Liver (tissue), 9 donors: ENCODE measurements around the gene HIBADH. TPM values are rescaled to one million over a fixed set of nuclear protein-coding genes. Genes with fewer than 3 reads are reported as not detected.
A peak's percentile ranks its signal among the peaks of the same experiment; 100 is the strongest.

Experiments
- DNase-seq: peaks from one replicate; pipeline ENCODE4 v3.0.0-alpha.2; 2017; ENCODE audit warnings: low spot score
- H3K27ac ChIP-seq, 2 donors: one replicate each; pipeline ENCODE4 v1.7.0; 2013; ENCODE audit warnings: inconsistent platforms in 2 of 2, low read length in 2 of 2, control low read depth in 1 of 2, low read depth in 1 of 2, mild to moderate bottlenecking in 1 of 2
- H3K27me3 ChIP-seq, 4 donors: one replicate each; pipeline versions ENCODE4 v1.6.1 to v1.7.0; 2013; ENCODE audit warnings: low read length in 3 of 4, inconsistent platforms in 1 of 4, mild to moderate bottlenecking in 1 of 4, moderate library complexity in 1 of 4; ENCODE audit not compliant: control insufficient read depth in 4 of 4, insufficient read depth in 4 of 4
- H3K36me3 ChIP-seq, 4 donors: one replicate each; pipeline versions ENCODE4 v1.6.1 to v1.7.0; 2013; ENCODE audit warnings: low read length in 3 of 4, mild to moderate bottlenecking in 3 of 4, low read depth in 1 of 4, moderate library complexity in 1 of 4; ENCODE audit not compliant: control insufficient read depth in 4 of 4, insufficient read depth in 3 of 4
- H3K4me1 ChIP-seq, 4 donors: one replicate each; pipeline versions ENCODE4 v1.6.1 to v1.7.0; 2013; ENCODE audit warnings: low read length in 3 of 4, mild to moderate bottlenecking in 3 of 4, moderate library complexity in 1 of 4; ENCODE audit not compliant: control insufficient read depth in 4 of 4, insufficient read depth in 4 of 4
- H3K4me3 ChIP-seq, 3 donors: one replicate each; pipeline versions ENCODE4 v1.6.1 to v1.7.0; 2013; ENCODE audit warnings: low read length in 3 of 3, control low read depth in 1 of 3, low read depth in 1 of 3, mild to moderate bottlenecking in 1 of 3
- H3K9ac ChIP-seq, 2 donors: one replicate each; pipeline ENCODE4 v1.7.0; 2013; ENCODE audit warnings: low read length in 2 of 2, mild to moderate bottlenecking in 2 of 2, moderate library complexity in 2 of 2, control low read depth in 1 of 2, low read depth in 1 of 2
- H3K9me3 ChIP-seq, 4 donors: one replicate each; pipeline versions ENCODE4 v1.6.1 to v1.7.0; 2013; ENCODE audit warnings: low read length in 3 of 4; ENCODE audit not compliant: control insufficient read depth in 4 of 4
- FOXA1 ChIP-seq: IDR thresholded peaks from 2 replicates; pipeline ENCODE4 v1.6.1; 2016; ENCODE audit warnings: antibody characterized with exemption
- FOXA2 ChIP-seq: IDR thresholded peaks from 2 replicates; pipeline ENCODE4 v1.6.1; 2016; ENCODE audit warnings: antibody characterized with exemption
- GABPA ChIP-seq, 2 donors: IDR thresholded peaks in 1 of 2; conservative IDR thresholded peaks in 1 of 2; 2 replicates each; pipeline ENCODE4 v1.6.1; 2016; ENCODE audit warnings: antibody characterized with exemption in 2 of 2, mild to moderate bottlenecking in 1 of 2, moderate library complexity in 1 of 2
- HNF4A ChIP-seq, 2 donors: conservative IDR thresholded peaks; 2 replicates each; pipeline ENCODE4 v1.6.1; 2016; ENCODE audit warnings: antibody characterized with exemption in 2 of 2, mild to moderate bottlenecking in 2 of 2
- HNF4G ChIP-seq: IDR thresholded peaks from 2 replicates; pipeline ENCODE4 v1.6.1; 2016; ENCODE audit warnings: antibody characterized with exemption
- JUND ChIP-seq, 2 donors: IDR thresholded peaks; 2 replicates each; pipeline ENCODE4 v1.6.1; 2016; ENCODE audit warnings: antibody characterized with exemption in 2 of 2
- NR2F2 ChIP-seq: IDR thresholded peaks from 2 replicates; pipeline ENCODE4 v1.6.1; 2016; ENCODE audit warnings: antibody characterized with exemption
- RAD21 ChIP-seq, 2 donors: IDR thresholded peaks; 2 replicates each; pipeline ENCODE4 v1.6.1; 2016; ENCODE audit warnings: antibody characterized with exemption in 2 of 2, mild to moderate bottlenecking in 2 of 2
- RXRA ChIP-seq, 2 donors: IDR thresholded peaks; 2 replicates each; pipeline ENCODE4 v1.6.1; 2017 to 2018; ENCODE audit warnings: antibody characterized with exemption in 2 of 2, mild to moderate bottlenecking in 1 of 2
- SP1 ChIP-seq: IDR thresholded peaks from 2 replicates; pipeline ENCODE4 v1.6.1; 2018; ENCODE audit warnings: antibody characterized with exemption, mild to moderate bottlenecking
- TAF1 ChIP-seq: conservative IDR thresholded peaks from 2 replicates; pipeline ENCODE4 v1.6.1; 2016; ENCODE audit warnings: antibody characterized with exemption, mild to moderate bottlenecking
- YY1 ChIP-seq: IDR thresholded peaks from 2 replicates; pipeline ENCODE4 v1.6.1; 2016; ENCODE audit warnings: antibody characterized with exemption, mild to moderate bottlenecking
- WGBS: extraction: QIAGEN DNeasy Blood & Tissue Kit; methylation state at CpG from one replicate; pipeline ENCODE4 v1.1.7; 2013; 5-methylcytosine and 5-hydroxymethylcytosine counted together
- polyA plus RNA-seq, 2 donors: library from polyadenylated mRNA; stranded (reverse) in 1 of 2; unstranded in 1 of 2; fragments of 200-250 nt in 1 of 2; fragments of >200 nt in 1 of 2; fragmentation: Nextera tagmentation in 1 of 2; extraction: Ambion mirVana in 1 of 2; gene quantifications; one replicate each; pipeline versions ENCODE4 v1.2.1 to v1.2.3, GENCODE V29; 2013 to 2015
- total RNA-seq, 2 donors: library from RNA; depleted of rRNA; stranded (reverse); fragments of >200 nt; gene quantifications; one replicate each; pipeline ENCODE4 v1.2.3, GENCODE V29; 2014
- TF ChIP-seq, protein P1 (sequence below): IDR thresholded peaks from 2 replicates; pipeline ENCODE4 v1.6.1; 2016; ENCODE audit warnings: antibody characterized with exemption
- TF ChIP-seq, protein P2 (sequence below): fragments of 150-350 bp; IDR thresholded peaks from 2 replicates; pipeline ENCODE4 v1.5.1; 2017; ENCODE audit warnings: improper control_type of control experiment, low read depth, low read length; ENCODE audit not compliant: missing input control
- TF ChIP-seq, protein P3 (sequence below): IDR thresholded peaks from 2 replicates; pipeline ENCODE4 v1.6.1; 2016; ENCODE audit warnings: antibody characterized with exemption
- donor health status: healthy.
- donor health status: healthy.
- donor health status: healthy.
- donor health status: healthy.
- donor health status: healthy.

The HIBADH gene
- total and polyA plus RNA-seq, 4 donors: 27.7 to 78.9 (median 58.2) TPM

DNA sequence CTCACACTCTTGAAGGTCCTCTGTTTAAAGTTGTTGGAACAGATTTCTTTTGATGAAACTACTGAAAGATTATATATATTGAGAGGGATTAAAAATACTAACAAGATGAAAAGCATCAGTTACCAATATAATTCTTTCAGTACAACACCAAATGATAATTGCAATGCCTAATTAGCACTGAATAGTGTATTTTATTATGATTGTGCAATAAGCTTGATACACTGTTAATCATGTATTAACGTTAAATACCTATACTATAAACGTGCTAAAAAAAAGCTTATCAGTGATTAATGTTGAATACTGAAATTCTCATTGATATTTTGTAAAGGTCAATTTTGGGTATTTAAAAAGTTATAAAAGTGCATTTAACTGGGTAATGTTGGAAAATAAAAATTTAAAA lies 61.5 kb downstream of the HIBADH start:
- peaks cover 0 to 3% (median 0%) of the 10 kb centered on the region in 4 donors for H3K36me3 ChIP-seq
- peaks cover 2 to 37% (median 28%) of the 10 kb centered on the region in 4 donors for H3K4me1 ChIP-seq
- 56% methylated on average over 2 of the region's 2 CpGs for WGBS

DNA sequence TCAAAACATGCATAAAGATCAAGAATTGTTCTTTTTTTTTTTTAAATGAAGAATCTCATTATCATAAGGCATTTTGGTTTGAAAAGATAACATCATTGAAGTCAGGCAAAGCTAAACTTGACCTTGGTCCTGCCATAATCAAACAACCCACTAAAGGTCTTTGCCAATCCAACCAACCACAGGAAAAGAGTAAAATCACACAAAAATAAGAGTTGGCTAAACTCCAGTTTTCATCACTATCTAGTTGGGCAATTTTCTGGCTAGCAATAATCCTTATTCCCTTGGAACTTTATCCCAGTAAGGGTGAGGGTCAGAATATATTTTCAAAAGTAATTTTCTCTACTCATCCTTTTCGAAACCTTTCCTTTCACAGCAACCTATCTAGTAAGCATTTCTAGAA lies 62.4 kb downstream of the HIBADH start:
- H3K9me3 ChIP-seq: no peaks in the 10 kb centered on the region
- peaks cover 2 to 35% (median 24%) of the 10 kb centered on the region in 4 donors for H3K4me1 ChIP-seq
- TF ChIP-seq JUND (IDR thresholded peaks at IDR 0.05): peak in 1 of 2 donors; percentile 35
- no peak for TF ChIP-seq NR2F2
- TF ChIP-seq SP1: peak; percentile 8
- TF ChIP-seq YY1: peak; percentile 17
- TF ChIP-seq, protein P1, sequence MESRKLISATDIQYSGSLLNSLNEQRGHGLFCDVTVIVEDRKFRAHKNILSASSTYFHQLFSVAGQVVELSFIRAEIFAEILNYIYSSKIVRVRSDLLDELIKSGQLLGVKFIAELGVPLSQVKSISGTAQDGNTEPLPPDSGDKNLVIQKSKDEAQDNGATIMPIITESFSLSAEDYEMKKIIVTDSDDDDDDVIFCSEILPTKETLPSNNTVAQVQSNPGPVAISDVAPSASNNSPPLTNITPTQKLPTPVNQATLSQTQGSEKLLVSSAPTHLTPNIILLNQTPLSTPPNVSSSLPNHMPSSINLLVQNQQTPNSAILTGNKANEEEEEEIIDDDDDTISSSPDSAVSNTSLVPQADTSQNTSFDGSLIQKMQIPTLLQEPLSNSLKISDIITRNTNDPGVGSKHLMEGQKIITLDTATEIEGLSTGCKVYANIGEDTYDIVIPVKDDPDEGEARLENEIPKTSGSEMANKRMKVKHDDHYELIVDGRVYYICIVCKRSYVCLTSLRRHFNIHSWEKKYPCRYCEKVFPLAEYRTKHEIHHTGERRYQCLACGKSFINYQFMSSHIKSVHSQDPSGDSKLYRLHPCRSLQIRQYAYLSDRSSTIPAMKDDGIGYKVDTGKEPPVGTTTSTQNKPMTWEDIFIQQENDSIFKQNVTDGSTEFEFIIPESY: no peak
- peak; percentile 13 to 43 for TF ChIP-seq RAD21 (IDR thresholded peaks at IDR 0.05)
- TF ChIP-seq GABPA (IDR thresholded peaks at IDR 0.05 in 1 of 2, conservative IDR thresholded peaks at IDR 0.05 in 1 of 2): no peak
- no peak for TF ChIP-seq HNF4G
- TF ChIP-seq HNF4A (conservative IDR thresholded peaks at IDR 0.05): peak; percentile 51 to 54
- TF ChIP-seq, protein P2, sequence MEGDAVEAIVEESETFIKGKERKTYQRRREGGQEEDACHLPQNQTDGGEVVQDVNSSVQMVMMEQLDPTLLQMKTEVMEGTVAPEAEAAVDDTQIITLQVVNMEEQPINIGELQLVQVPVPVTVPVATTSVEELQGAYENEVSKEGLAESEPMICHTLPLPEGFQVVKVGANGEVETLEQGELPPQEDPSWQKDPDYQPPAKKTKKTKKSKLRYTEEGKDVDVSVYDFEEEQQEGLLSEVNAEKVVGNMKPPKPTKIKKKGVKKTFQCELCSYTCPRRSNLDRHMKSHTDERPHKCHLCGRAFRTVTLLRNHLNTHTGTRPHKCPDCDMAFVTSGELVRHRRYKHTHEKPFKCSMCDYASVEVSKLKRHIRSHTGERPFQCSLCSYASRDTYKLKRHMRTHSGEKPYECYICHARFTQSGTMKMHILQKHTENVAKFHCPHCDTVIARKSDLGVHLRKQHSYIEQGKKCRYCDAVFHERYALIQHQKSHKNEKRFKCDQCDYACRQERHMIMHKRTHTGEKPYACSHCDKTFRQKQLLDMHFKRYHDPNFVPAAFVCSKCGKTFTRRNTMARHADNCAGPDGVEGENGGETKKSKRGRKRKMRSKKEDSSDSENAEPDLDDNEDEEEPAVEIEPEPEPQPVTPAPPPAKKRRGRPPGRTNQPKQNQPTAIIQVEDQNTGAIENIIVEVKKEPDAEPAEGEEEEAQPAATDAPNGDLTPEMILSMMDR: no peak
- no peak for TF ChIP-seq FOXA2
- TF ChIP-seq RXRA (IDR thresholded peaks at IDR 0.05): peak; percentile 21 to 53
- no peak for DNase-seq
- no peak overlapping the region for H3K4me3 ChIP-seq
- no peaks in the 10 kb centered on the region for H3K27me3 ChIP-seq
- no peak overlapping the region for H3K27ac ChIP-seq
- peaks cover 0 to 3% (median 0%) of the 10 kb centered on the region in 4 donors for H3K36me3 ChIP-seq
- WGBS: 58% methylated on average over 1 of the region's 1 CpG
- no peak overlapping the region for H3K9ac ChIP-seq

More for the DNA sequence above, 61.5 kb downstream of the HIBADH start:
- no peak overlapping the region for H3K9ac ChIP-seq
- no peak overlapping the region for H3K27ac ChIP-seq
- no peaks in the 10 kb centered on the region for H3K27me3 ChIP-seq
- no peaks in the 10 kb centered on the region for H3K9me3 ChIP-seq
- no peak for DNase-seq
- H3K4me3 ChIP-seq: no peak overlapping the region
- TF ChIP-seq TAF1 (no peak), FOXA1 (no peak), HNF4G (no peak)

DNA sequence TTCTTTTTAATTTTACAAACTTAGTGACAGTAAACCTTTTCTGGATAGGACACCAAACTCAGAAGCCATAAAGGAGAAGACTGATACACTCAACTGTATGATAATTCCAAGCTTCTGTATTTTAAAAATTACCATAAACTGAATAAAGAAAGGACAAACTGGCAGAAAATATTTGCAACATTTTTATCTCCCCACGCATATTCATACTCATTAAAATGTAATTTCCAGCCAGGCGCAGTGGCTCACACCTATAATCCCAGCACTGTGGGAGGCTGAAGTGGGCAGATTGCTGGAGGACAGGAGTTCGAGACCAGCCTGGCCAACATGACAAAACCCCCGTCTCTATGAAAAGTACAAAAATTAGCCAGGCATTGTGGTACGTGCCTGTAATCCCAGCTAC lies 67.7 kb downstream of the HIBADH start:
- WGBS: over 99% methylated on average over 5 of the region's 5 CpGs
- no peak for DNase-seq
- TF ChIP-seq FOXA1 (no peak), HNF4A (conservative IDR thresholded peaks at IDR 0.05) (no peak), FOXA2 (no peak)
- TF ChIP-seq, protein P3, sequence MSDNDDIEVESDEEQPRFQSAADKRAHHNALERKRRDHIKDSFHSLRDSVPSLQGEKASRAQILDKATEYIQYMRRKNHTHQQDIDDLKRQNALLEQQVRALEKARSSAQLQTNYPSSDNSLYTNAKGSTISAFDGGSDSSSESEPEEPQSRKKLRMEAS: no peak
- Histone ChIP-seq H3K4me1 (peaks cover 0 to 4% (median 0%) of the 10 kb centered on the region in 4 donors), H3K27ac (no peak overlapping the region), H3K36me3 (peaks cover 0 to 4% (median 2%) of the 10 kb centered on the region in 4 donors), H3K4me3 (no peak overlapping the region), H3K9ac (no peak overlapping the region), H3K9me3 (no peaks in the 10 kb centered on the region), H3K27me3 (no peaks in the 10 kb centered on the region)
